Measurements from ENCODE around the gene KRIT1.
"Not testable (repeated sequence)": the region's sequence is repeated elsewhere in the genome, so short reads cannot be mapped to it uniquely, and the experiment has no call there.

KRIT1 gene

GRCh38 chr7:92245487-92246359, at the start of gene KRIT1, which contains the start of gene ANKIB1:
KRIT1 (minus strand) TSS chr7:92245914; CDS start chr7:92242135, 3,779 bp downstream.
ANKIB1 (plus strand) TSS chr7:92245974; CDS start chr7:92294979, 49,005 bp downstream.
- peak; percentile 76 to 81 for DNase-seq (ENCODE audit: low read depth in 2 of 2)

DNA sequence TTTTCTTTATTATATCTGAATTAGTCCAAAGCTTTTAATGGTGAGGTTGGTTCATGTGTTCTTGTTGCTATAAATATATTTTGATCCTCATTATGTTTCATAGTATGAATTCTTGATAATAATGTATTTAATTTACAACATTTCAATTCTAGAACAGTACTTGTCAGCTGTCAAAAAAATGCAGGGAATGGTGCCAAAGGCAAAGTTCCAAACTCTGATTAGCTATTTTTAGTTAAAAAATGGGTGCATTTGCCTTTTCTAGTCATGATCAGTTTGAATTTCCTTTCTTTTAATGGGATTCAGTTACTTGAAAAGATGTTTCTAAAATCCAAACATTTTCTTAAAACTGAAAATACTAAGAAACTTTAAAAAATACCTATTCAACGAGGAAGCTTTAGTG, 49.7 kb upstream of the KRIT1 start:
- no peak for DNase-seq (ENCODE audit: low read depth in 2 of 2)

DNA sequence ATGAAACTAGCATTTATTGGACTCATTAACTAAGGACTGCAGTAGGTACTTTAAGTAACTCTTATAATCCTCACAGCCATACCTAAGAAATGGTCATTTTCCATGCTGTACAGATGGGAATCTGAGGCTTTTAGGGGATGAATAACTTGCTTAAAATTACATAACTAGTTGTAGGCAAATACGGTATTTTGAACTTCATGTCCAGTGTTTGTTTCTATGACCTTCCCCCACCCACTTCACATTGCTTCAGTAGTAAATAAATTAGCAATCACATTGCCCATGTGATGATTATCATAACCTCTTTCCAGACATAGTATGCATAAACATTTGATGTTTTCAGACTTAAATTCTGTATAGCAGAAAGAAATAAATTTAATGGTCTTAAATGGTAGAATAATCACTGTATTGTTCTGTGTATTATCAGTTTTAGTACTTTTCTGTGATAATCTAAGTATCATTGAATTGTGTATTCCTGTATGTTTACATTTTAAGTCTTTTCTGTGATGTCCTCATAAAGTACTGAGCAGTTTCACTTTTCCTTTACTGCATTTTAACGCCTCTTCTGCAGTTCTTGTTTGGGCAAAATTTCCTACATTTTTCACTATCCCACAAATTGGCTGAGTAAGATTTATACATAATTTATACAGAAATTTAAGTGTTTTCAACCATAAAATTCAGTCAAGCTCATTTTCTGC, 48.3 kb upstream of the KRIT1 start:
- DNase-seq (ENCODE audit: low read depth in 2 of 2), result no peak

DNA sequence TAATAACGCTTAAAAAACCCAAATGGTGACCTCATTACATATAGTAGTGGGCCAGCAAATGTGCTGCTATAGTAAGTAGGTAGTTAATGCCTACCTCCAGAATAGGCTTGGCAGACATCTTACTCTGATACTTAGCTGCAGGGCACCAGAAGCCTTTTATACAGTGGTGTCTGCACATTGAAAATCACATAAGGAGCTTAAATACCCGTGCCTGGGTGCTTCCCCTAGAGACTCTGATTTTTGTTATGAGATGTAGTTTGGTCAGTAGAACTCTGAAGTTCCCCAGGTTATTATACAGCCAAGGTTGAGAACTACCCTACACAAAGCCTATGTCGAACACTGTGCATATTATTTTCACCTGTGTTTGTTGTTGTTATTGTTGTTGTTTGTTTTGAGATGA, 47.3 kb upstream of the KRIT1 start:
- no peak for DNase-seq (ENCODE audit: low read depth in 2 of 2)

DNA sequence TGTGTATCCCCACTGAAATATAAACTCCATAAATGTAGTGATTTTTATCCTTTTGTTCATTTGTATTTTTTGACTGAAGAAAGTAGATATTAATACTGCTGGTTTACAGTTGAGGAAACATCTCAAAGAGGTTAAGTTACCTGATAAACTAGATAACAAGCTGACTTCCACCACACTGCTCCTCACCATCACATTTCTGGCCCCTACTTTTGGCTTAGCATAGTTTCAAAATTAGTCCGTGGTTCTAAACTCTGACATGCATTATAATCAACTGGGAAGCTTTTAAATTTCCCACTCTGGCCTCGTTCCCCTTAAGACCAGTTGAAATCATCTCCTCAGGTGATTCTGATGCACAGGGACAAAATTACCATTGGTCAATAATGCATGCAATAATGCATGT, 43.6 kb upstream of the KRIT1 start:
- no peak for DNase-seq (ENCODE audit: low read depth in 2 of 2)

GRCh38 chr7:92282930-92283329, 37.2 kb upstream of the KRIT1 start:
- DNase-seq (ENCODE audit: low read depth in 2 of 2), result no peak

DNA sequence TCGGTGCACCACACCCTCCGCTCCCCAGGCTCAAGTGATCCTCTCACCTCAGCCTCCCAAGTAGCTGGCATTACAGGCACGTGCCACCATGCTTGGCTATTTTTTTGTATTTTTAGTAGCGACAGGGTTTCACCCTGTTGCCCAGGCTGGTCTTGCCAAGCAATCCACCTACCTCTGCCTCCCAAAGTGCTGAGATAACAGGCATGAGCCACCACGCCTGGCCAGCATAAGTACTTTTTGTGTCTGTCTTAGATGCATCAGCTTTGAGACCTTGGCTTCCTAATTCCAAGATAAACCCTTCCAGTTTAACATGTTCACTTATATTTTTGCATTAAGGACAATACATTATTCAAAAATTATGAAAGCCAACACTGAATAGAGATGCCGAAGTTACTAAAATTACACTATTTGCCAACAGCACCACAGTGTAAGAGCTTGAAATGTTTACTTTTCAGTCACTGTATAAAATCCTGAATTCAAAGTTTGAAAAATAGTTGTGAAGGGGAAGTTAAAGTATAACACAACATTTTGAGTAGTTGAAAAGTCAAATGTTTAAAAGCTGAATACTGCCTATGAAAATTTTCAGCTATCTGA, 36.6 kb upstream of the KRIT1 start:
- no peak for DNase-seq (ENCODE audit: low read depth in 2 of 2)

DNA sequence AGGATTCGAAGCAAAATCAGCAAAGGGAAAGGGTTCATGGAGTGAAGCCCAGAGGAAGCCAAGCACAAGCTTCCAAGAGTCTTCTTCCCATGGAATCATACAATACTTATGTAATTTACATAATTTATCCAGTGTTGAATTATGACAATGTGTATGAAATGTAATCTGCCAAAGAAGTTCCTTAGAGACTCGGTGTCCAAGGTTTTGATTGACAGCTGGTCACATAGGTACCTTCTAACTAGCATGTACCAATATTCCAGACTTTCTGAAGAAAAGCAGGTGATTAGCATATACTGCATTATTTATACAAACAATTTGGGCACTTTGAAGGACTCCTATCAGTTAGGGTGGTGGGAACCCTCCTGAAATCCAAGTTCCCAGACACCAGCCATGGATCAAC, 35.3 kb upstream of the KRIT1 start:
- no peak for DNase-seq (ENCODE audit: low read depth in 2 of 2)

DNA sequence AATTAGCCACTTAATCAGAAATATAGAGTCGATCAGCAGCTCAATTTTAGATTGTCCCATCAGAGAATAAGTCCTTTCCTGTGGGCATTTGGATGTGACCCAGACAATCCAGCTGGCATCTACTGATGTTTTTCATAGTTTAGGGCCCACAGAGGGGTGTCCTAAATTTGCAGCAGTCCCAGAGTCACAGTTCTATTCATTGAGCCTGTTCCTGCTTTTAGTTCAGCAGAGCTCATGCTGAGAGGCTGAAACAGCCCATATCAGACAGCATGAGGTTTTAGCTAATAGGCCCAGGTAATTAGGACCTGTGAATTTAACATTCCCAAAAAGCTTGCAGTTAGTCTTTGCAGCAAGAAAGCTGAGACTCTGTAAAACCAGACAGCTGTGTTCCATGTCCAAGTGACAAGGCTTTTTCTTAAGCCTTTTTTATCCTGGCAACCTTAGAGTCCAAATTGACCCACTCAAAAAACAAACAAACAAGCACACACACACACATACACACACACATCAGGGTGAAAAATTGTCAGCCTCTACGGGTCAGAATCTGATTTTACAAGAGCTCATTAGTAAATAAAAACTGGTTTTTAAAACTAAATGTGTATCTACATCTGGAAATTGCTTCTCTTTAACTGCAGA, 33.8 kb upstream of the KRIT1 start:
- no peak for DNase-seq (ENCODE audit: low read depth in 2 of 2)

DNA sequence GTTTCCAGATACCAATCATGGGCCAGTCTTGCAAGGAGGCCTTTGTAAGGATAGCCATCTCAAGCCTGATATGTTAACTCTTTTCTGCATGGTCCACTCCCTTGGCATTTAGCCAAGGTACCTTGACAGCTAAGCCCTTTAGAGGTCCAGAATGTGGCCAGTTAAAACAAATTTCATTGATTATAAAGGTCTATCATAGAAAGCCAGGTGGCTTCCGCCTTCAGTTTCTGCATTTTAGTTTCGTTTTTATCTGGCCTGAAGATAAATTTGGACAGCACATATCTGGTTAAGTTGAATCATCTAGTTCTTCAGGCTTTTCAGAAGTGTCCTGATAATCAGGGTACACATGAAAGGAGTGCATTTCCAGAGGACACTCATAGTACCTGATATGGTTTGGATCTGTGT, 30.7 kb upstream of the KRIT1 start:
- DNase-seq (ENCODE audit: low read depth in 2 of 2), result no peak

DNA sequence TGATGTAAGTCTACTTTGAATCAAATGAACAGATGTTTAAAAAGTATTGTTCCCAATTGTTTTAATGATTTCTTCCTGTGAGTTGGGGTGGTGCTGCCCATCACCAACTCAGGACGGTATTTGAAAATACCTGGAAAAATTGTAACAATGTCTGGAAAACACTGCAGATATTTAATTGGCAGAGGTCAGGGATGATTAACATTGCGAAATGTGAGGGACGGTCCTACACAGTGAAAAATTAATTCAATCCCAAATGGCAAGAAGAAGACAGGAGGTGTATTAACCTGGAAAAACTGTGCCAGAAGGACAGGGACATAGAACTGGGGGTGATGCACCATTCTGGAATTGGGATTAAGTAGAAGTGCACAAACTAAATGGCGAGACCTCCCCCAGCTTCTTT, 29.6 kb upstream of the KRIT1 start:
- DNase-seq (ENCODE audit: low read depth in 2 of 2), result no peak

- no peak for DNase-seq (ENCODE audit: low read depth in 2 of 2)
Observed at GRCh38 chr7:92268921-92269320, 23.2 kb upstream of the KRIT1 start.

DNA sequence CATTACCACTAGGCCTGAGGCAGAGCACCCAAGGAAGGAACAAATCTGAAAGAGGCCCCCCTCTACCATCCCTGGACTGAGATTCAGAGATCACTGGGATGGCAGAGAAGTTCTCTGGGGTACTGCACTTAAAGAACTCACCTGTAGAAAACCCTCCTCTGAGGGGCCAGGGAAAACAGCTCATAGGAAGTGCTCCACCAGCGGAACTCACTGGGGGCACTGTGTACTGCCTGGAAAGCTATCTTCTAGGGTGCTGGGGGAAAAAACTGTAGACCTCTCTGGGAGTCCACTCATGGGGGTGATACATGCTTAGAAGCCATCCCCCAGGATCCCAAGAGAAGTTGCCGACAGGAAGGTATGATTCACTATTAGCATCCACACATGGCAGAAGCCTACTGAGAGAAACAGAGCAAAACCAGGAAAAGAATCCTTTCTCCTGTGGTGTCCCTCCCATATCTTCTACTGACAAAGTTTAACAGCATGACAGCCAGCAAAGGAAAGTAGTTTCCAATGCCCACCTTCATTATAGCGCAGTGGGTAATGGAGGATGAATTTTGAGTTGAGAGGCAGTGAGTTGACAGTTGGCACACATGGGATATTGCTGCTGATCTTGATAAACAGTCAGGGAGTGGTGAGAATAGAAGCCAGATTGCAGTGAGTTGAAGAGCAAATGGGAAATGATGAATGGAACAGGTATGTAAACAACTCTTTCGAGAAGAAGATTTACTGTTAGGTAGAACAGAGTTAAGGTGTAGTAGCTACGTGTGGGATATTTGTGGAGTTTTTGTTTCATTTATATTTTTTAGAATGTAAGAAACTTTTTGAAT, 20.9 kb upstream of the KRIT1 start:
- DNase-seq (ENCODE audit: low read depth in 2 of 2), result no peak

DNA sequence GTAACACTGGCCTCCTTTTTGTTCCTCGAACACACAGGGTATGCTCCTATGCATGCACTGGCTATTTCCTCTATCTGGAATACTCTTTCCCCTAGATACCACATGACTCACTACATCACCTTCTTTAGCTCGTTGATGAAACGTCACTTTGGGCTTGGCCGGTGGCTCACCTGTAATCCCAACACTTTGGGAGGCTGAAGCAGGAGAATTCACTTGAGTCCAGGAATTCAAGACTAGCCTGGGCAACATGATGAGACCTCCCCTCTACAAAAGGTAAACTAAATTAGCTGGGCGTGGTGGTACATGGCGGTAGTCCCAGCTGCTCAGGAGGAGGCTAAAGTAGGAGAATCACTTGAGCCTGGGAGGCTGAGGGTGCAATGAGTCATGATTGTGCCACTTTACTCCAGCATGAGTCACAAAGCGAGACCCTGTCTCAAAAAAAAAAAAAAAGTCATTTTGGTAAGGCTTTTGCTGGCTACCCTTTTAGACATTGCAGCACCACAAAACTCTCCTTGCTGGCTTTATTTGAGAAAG, 14.6 kb upstream of the KRIT1 start:
- no peak for DNase-seq (ENCODE audit: low read depth in 2 of 2)

DNA sequence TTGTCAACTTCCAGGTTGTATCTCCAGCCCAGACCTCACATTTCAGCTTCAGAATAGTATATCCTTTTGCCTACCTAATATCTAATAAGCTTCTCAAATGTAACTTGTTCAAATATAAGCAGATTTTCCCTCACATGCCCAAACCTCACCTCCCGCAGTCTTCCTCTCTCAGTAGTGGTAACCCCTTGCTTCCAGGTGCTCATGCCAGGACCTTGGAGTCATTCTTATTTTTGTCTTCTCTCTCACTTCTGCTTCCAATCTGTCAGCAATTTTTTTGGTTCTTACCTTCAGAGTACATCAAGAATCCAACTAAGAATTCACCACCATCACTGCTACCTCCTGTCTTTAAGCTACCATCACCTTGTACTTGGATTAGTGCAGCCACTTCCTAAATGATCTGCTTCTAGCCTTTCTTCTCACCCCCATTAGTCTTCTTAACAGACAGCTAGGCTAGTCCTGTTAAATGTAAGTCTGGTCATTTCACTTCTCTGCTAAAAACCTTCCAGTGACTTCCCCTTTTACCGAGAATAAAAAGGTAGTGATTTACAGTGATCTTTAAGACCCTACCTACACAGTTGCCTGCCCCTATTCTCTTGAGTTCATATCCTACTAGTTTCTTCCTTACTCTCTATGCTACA, 14.0 kb upstream of the KRIT1 start:
- DNase-seq (ENCODE audit: low read depth in 2 of 2), result no peak

GRCh38 chr7:92259062-92259461, 13.3 kb upstream of the KRIT1 start:
- DNase-seq (ENCODE audit: low read depth in 2 of 2), result no peak

GRCh38 chr7:92255308-92255707, 9.6 kb upstream of the KRIT1 start:
- DNase-seq (ENCODE audit: low read depth in 2 of 2), result no peak

DNA sequence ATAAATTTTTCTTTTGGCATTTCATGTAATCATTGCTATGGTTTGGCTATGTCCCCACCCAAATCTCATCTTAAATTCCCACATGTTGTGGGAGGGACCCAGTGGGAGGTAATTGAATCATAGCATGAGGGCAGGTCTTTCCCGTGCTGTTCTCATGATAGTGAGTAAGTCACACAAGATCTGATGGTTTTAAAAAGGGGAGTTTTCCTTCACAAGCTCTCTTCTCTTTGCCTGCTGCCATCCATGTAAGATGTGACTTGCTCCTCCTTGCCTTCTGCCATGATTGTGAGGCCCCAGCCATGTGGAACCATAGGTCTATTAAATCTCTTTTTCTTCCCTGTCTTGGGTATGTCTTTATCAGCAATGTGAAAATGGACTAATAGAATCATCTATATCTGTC, 9.1 kb upstream of the KRIT1 start:
- not testable (repeated sequence) for DNase-seq (ENCODE audit: low read depth in 2 of 2)

- no peak for DNase-seq (ENCODE audit: low read depth in 2 of 2)
Observed at GRCh38 chr7:92253251-92253650, 7.5 kb upstream of the KRIT1 start.

DNA sequence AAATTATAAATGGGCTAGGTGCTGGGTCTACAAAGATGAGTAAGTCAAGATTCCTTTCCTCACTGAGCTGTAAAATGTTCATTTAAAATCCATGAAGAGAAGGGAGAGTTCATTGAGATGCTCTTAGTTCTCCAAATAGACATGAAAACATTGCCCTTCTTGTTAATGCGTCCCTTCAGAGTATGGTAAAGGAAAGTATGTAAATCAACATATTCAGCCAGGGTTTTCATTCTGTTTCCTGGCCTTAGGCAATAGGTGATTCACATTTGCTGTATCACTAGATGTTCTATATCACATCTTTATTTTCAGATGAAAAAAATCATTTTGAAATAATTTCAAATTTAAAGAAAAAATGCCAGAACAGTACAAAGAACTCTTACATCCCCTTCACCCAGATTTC, 5.5 kb upstream of the KRIT1 start:
- DNase-seq (ENCODE audit: low read depth in 2 of 2), result no peak

DNA sequence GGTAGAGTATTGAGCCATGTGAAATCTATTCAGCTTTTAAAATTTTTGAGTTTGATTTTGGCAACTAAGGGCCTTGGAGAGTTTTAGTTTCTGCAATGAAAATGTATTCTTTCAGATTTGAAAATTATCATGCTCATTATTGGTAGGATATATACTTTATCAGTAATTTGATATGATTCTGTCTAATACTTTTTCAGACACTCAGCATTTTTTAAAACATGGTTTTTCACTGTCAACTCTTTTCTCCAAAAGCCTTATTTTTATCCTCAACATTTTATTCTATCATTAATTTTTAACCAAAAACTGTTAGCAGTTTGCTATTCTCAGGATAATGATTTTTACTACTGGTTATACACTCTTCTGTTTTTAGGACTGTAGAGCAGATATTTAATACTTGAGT, 4.9 kb upstream of the KRIT1 start:
- no peak for DNase-seq (ENCODE audit: low read depth in 2 of 2)
